ENCODE results near the gene HTR6.

DNA sequence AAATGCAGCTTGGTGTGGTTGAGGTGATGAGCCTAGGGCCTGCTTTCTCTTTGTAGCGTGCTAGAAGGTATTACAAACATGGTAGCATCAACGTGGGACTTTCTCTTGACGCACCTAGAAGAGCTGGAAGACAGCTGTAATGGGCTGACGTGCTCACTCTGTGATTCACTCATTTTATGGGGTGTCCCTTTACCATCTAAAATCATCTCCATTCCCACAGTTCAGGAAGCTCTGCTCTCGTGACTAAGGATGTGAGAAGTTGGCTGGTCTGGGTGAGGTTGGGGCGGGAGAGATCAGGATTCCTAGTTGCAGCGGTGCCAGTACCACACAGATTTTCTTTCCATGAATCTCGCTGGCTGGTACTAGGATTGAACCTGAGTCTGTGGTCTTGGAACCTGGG is 4.2 kb downstream of the HTR6 start:
- TF ChIP-seq, protein P1, sequence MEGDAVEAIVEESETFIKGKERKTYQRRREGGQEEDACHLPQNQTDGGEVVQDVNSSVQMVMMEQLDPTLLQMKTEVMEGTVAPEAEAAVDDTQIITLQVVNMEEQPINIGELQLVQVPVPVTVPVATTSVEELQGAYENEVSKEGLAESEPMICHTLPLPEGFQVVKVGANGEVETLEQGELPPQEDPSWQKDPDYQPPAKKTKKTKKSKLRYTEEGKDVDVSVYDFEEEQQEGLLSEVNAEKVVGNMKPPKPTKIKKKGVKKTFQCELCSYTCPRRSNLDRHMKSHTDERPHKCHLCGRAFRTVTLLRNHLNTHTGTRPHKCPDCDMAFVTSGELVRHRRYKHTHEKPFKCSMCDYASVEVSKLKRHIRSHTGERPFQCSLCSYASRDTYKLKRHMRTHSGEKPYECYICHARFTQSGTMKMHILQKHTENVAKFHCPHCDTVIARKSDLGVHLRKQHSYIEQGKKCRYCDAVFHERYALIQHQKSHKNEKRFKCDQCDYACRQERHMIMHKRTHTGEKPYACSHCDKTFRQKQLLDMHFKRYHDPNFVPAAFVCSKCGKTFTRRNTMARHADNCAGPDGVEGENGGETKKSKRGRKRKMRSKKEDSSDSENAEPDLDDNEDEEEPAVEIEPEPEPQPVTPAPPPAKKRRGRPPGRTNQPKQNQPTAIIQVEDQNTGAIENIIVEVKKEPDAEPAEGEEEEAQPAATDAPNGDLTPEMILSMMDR (IDR thresholded peaks at IDR 0.05): no peak
- TF ChIP-seq POLR2A (IDR thresholded peaks at IDR 0.05): no peak

All from suprapubic skin (tissue), 3 donors.